Measurements from ENCODE around the gene MYO10.
"Not testable (repeated sequence)": the region's sequence is repeated elsewhere in the genome, so short reads cannot be mapped to it uniquely, and the experiment has no call there.

MYO10 gene

DNA sequence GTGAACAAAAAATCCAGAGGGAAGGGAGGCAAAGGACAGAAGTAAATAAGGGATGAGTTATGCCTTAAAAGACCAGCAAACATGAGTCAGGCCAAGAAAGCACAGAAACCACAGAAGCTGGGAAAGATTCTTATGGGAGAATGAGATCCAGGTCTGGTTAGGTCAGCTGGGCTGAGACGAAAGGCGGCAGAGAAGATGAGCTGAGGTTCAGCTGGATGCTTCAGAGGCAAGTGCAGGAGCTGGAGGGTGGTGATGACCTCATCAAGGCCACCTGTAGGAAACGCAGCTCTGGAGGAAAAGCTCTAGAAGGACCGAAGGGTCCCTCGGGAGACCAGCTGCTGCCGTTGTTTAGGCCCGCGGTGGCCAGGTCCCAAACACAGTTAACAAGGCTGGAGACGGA, 152.0 kb downstream of the MYO10 start:
- no peak for DNase-seq (ENCODE audit: low read depth in 2 of 2)

DNA sequence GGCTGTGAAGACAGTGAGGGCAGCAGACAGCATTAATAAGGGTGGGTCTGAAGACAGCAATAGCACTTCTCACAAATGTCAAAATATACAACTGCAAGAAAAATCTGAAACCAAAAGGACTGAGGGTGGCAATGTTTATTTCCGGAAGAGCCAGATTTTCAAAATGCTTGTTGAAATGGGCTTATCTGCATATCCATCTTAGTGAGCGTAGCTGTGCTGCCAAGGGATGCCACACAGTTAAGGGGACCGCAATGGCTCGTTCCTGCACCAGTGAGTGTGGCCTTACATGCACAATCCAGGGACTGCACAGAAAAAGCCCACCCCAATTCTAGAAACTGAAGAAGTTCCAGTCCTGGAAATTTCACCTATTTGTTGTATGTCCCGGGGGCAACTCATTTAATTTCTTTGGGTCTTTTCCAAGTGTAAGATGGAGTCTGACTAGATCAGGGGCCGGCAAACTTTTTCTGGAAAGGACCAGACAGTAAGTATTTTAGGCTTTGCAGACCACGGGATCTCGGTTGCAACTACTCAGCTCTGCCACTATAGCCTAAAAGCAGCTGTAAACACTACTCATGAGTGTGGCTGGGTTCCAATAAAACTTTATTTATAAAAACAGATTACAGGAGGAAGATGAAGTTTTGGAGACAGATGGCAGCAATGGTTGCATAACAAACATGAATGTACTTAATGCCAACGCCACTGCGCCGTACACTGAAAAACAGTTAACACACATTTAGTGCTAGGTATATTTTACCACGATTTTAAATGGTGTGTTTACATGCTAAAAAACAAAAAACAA, 154.1 kb downstream of the MYO10 start:
- no peak for DNase-seq (ENCODE audit: low read depth in 2 of 2)

DNA sequence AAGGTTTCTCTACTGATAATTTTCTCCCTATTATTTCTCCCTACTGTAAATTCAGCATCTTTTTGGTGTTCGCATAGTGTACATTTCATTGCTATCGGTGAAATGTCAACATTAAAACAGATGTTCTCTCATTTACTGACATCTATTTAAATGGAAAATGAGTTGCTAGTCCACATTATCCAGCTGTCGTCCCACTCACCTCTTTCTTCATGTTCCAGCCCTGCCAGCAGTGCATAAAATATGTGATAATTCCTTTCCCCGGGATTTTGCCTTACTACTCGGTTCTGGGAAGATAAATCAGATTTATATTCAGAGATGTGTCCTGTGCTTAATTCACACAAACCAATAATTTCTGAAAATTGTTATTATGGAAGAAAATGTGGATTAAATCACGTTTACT, 155.8 kb downstream of the MYO10 start:
- DNase-seq (ENCODE audit: low read depth in 2 of 2): no peak

DNA sequence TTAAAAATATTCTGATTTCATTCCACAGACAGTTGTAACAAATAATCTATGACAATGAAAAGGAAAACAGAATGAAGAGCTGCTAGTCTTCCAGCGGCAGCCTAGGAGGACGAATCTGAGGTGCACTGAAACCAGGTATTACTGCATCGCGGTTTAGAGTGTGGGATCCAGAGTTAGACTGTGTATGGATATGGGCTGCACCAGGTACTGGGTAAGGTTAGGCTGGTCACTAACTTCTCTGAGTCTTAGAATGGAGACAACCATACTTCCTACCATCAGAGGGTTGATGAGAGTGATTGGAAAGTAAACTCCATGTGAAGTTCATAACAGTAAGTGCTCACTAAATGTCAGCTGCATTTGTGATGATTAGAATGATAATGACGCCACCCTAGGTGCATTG, 158.7 kb downstream of the MYO10 start:
- no peak for DNase-seq (ENCODE audit: low read depth in 2 of 2)

DNA sequence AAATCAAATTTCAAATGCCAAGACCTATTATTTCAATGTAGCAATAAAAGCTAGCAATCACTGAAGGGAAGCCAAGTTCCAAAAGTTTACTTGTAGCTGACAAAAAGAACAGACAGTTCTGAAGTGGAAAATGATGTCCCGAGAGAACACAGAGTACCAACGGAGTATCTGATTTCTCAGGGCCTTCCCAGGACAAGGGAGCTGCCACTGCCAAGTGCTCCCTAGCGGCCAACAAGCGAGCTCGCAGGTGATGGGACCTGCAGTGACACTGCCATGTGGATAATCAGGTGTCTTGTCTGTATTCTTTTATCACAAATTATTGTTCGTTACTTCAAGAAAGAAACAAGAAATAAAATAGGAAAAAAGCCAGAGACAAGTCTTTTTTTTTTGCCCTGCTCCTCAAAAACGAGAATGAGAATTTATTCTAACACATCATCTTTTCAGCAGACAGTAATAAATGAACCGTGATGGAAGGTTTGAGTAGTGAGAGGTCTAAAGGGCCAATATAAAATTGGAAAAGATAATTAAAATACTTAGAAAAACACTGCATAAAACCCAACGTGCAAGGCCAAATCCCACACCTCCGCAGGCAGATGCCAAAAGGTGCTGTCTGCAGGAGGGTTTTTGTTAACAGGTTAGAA, 159.4 kb downstream of the MYO10 start:
- no peak for DNase-seq (ENCODE audit: low read depth in 2 of 2)

DNA sequence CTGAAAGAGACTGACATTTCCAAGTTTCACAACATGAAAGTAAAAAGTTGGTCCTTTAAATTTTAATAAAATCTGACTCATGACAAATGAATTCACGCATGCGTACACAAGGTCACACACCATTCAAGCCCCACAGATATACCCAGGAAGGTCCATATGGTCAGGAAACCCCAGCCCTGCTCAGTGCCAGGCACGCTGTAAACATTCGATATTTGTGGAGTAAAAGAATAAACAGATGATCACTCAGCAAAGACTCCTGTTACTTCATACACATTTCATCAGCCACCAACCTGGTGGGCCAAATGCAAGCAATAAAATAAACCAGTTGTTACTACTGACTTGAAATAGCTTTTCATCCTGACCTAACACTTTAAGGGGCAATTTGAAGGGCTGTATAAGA, 161.3 kb downstream of the MYO10 start:
- DNase-seq (ENCODE audit: low read depth in 2 of 2): no peak

DNA sequence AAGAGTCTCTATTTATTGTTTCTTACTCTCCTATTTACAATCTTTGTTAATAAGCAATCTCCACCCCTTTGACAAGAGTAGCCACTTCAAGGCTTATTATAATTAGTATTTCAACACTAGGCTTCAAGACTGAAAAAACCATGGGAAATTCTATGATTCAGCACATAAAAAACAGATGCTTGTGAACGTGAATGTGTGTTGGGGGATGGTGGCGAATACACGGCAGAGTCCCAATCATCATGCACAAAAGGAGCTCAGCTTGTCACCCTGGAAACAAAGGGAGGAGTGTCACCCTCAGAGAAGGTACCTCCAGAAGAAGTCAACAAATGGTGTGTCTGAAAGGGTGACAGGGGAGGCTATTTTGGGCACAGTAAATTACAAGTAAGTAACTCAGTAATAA, 162.1 kb downstream of the MYO10 start:
- DNase-seq (ENCODE audit: low read depth in 2 of 2): no peak

DNA sequence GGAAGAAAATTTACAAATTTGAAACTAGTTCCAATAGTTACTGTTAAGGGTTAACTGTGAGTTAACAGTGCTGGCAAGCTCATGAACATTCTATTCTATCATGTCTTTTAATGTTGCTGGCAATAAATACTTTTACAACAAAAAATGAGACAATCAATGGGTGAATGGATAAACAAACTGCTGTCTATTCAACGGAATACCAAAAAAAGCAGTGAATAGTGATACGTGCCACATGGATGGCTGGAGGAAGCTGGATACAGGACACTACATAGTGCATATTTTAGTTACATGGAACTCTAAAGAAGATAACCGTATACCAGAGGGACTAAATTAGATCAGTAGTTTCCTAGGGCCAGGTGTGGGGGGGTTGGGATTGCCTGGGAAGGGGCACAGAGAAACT, 163.5 kb downstream of the MYO10 start:
- no peak for DNase-seq (ENCODE audit: low read depth in 2 of 2)

DNA sequence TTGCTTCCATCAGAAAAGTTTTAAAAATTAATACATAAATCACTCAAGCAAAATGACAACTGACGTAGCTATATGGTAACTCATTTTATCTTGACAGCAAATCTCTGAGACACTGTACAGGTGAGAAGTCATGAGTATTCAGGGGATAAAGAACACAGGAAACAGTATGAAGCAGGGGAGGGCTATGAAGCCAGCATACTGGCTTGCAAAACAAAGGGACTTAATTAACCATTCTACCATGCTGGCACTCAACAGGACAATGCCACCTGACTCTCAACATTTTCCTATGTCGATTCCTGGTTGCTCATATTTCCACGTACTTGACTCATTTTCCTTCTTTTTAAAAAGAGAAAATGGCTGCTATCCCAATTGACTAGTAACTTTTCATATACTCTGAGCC, 167.9 kb downstream of the MYO10 start:
- no peak for DNase-seq (ENCODE audit: low read depth in 2 of 2)

DNA sequence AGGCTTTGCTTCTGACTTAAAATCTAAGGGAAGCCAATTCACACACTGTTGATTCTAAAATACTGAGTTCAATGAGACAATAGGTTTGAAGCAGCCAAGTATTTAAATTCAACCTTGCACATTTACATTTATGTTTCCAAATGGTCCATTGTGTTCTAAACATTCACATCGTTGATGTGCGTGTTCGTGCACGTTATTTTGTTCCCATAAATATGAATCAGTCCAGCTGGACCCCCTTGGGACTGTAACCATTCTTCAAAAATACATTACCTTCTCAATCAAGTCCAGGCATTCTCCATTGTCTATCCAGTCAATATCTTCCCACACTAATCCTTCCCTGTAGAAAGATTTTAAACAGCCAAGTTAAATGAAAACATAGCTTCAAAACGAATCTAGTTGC, 172.9 kb downstream of the MYO10 start:
- no peak for DNase-seq (ENCODE audit: low read depth in 2 of 2)

DNA sequence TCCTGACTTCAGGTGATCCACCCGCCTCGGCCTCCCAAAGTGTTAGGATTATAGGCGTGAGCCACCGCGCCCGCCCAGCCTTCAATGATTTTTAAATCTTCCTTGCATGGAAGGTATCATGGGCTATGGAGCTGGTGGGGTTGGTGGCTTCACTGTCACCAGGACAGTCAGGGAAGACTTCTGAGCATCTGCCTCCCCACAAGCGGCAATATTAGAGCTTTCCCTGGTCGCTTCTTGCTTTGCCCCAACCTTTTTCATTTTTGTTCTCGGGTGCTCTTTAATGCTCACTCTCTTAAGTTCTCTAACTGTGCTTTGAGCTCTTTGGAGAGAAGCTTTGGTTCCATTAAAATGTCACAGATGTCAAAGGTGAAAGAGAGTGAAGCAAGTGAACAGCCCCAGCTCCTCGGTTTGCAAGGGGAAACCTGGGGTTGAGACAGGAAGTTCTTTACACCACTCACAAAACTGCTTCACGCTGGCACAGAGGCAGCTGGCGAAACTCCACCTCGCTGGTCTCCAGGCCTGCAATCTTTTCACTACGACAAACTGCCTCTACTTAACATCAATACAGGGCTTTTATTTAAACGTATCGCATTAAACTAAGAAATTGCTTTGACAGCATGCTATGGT, 176.8 kb downstream of the MYO10 start:
- DNase-seq (ENCODE audit: low read depth in 2 of 2): no peak

DNA sequence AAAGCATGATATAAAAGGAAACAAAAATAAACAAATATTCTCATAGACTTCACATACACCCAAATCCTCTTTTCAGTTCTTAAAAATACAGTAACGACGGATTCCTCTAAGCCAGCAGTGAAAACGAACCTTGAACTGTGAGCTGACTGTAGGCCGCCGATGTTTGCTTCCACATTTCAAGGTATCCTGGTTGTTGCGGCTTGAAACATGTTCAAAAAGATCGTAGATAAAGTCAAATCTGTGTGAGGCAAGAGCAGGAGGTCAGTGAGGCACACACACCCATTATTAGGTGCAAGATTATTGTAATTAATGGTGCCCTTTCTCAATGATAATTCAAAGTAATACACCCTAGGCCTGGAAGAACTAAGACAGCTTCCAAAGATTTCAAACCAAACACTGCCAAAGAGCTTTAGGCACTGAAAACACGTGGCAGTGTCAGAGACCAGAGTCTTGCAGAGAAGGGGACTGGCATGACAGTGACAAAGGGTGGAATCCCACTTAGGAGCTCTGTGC, 178.0 kb downstream of the MYO10 start:
- DNase-seq (ENCODE audit: low read depth in 2 of 2): no peak

DNA sequence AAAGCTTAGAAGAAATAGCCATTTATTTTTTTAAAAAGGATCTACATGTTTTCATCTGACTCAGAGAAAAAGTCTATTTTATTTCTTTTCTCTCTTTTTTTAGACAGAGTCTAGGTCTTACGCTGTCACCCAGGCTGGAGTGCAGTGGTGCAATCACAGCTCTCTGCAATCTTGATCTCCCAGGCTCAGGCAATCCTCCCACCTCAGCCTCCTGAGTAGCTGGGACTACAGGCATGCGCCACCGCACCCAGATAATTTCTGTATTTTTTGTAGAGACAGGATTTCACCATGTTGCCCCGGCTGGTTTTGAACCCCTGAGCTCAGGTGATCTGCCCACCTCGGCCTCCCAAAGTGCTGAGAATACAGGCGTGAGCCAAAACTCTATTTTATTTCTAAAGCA, 178.5 kb downstream of the MYO10 start:
- not testable (repeated sequence) for DNase-seq (ENCODE audit: low read depth in 2 of 2)

DNA sequence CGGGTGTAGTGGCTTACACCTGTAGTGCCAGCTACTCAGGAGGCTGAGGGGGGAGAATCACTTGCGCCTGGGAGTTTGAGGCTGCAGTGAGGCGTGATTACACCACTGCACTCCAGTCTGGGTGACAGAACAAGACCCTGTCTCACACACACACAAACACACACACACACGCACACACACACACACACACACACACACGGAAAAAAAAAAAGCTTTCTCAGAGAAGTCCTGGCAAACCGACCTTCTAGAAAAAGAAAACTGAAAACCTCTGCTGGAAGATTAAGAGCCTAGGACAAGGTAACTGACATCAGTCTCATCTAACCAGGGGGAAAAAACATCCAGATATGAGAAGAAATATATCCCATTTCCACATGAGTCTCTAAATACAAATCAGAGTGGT, 178.9 kb downstream of the MYO10 start:
- DNase-seq (ENCODE audit: low read depth in 2 of 2): no peak

DNA sequence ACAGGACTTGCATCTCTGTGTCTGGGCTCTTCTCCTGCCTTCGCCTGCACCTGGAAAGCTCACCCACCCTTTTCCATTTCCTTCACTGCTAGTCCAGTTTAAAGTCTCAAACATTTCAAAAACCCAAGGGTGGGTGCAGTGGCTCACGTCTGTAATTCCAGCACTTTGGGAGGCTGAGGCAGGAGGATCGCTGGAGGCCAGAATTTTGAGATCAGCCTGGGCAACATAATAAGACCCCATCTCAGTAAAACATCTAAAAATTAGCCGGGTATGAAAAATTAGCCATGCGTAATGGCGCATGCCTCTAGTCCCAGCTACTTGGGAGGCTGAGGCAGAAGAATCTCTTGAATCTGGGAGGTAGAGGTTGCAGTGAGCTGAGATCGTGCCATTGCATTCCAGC, 179.4 kb downstream of the MYO10 start:
- DNase-seq (ENCODE audit: low read depth in 2 of 2): no peak

DNA sequence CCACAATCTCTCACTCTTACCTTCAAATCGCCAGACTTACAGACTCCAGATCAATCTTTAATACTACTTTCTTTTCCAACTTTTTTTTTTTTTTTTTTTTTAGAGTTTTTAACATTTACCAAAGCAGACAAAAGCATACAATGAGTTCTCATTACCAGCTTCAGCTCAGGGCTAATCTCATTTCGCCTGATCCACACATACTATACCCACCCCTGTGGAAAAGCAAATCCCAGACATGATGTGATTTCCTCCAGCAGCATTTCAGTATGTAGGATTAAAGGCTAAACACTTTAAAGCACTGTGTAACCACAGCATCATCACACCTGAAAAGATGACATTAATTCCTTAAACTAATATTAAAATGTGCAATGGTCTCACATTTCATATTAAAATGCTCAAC, 180.4 kb downstream of the MYO10 start:
- no peak for DNase-seq (ENCODE audit: low read depth in 2 of 2)

DNA sequence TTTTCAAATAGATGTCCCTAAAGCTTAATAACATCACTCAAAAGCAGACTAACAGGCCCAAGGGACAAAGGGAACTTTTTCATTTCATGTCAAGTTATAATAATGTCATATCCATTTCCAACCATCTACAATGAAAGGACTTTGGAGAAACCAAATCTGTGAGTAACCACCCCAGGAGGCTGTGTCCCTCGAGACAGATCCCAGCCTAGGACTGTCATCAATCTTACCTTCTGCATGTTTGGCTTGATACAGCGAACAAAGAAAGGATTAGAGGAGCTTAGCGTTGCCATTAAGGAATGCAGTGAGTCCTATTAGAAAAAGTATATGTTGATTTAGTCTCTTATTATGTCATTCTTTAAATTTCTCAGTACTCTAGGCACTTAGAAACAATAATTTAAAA, 181.5 kb downstream of the MYO10 start:
- no peak for DNase-seq (ENCODE audit: low read depth in 2 of 2)

DNA sequence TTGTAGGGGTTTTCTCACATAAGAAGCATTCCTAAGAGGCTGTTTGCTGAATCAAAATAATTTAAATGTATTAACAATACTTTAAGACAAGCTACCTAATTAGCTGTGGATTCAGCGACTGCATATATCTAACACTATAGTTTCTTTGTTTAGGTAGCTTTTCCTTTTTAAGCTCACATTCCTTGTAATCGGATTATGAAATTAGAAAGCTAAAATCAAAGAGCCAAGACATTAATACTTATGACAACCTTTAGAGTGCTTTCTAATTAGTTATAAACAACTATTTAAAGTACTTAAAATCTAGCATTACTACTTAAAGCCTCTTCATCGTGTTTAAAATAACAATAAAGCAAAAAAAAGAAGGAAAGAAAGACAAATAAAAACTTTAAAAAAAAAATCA, 182.0 kb downstream of the MYO10 start:
- DNase-seq (ENCODE audit: low read depth in 2 of 2): no peak

DNA sequence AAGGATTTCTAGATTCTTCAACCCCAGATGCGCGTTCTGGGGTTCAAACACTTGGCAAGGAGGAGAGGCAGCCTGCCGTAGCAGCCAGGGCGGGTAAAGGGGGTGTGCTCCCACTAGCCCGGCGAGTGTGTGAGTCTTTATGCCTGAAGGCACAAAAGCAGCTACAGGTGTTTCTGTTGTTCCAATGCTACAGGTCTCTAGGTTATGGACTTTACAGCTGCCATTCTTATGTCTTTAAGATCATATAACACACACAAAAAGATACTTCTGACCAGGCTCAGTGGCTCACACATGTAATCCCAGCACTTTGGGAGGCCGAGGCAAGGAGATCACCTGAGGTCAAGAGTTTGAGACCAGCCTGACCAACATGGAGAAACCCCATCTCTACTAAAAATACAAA, 185.6 kb downstream of the MYO10 start:
- DNase-seq (ENCODE audit: low read depth in 2 of 2): no peak

DNA sequence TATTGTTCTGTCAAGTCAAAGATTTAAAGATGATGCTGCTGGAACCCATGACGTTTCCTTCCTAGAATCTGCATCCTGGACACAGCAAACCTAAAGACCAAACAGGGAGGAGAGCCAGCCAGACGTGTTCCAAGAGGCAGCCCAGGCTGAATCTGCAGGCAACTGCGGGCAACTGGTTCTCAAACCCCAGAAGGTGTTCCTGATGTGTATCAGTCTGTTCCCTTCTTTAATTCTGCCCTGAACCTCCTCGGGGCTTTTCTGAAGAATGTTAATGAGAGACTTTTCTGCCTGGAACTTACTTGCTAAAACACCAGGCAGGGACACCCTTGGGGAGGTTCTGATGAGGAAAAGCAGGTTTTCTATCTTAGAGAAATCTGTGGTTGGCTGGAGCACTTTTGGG, 186.5 kb downstream of the MYO10 start:
- no peak for DNase-seq (ENCODE audit: low read depth in 2 of 2)

DNA sequence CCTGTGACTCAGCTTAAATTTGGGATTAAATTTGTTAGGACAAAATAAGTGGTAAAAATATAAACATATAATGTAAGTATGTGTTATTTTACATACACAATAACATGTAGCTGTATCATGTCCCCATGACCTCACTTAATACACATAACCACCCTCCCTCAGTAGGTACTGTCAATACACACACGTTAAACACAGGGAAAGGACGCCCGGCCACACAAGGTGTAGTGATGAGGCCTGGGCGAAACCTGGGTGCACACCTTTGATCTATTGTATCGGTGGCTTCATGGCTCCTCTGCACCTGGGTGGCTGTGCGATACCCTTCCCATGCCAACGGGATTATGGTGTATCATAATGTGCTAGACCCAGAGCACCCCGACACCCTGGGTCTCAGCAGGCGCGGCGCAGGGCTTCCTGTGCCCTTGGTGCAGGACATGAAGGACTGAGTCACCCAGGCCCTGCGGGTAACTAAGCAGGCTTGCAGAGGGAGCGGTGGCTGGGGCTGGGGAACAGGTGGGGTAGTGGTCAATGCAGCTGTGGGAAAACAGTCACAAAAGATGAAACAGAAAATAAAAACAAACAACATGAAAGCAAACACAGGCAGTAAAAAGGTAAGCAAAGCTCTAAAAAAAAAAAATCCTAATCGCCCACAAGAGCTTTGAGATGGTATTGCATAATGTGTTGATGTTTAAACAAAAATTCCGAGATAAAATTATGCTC, 191.8 kb downstream of the MYO10 start:
- no peak for DNase-seq (ENCODE audit: low read depth in 2 of 2)

DNA sequence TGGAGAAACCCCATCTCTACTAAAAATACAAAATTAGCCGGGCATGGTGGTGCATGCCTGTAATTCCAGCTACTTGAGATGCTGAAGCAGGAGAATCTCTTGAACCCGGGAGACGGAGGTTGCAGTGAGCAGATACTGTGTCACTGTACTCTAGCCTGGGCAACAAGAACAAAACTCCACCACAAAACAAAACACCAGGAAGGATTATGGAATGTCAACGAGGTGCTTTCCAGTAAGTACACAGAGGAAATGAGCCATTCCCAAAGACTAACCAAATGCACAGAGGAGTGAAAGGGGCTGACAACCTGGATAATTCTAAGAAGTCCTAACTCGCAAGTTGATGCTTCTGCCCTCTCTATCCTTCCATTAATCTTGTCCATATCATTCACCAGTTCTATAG, 193.2 kb downstream of the MYO10 start:
- no peak for DNase-seq (ENCODE audit: low read depth in 2 of 2)

Measured in stimulated activated CD8-positive, alpha-beta memory T cell treated with anti-CD3 and anti-CD28 coated beads, Interleukin-7, amount 100 ng/mL, for 4 hours (primary cell).